ENCODE results near the gene AQP1. TPM values are rescaled to one million over a fixed set of nuclear protein-coding genes. Genes with fewer than 3 reads are reported as not detected.

The AQP1 gene
- total and polyA plus RNA-seq, 2 experiments from 2014 or later, result 0.33 to 0.54 TPM

DNA sequence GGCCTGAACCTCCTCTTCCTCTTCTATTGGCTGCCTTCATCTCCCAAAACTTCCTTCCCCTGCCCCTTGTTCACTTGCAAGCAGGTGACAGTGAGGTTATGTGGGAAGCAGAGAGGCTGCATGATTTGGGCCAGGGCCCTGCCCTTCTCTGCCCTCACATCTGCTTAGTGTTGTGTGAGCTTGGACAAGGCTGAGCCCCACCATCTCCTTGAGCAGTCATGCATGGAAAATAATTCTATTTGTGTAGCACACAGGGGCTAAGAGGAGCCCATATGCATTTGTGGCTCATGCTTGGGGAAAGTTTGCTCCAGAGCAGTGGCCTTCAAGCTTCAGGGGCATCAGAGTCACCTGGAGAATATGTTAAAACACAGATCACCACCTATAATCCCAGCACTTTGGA, 26.8 kb upstream of the AQP1 start:
- Histone ChIP-seq H3K9me3 (ENCODE audit: low read depth) (no peaks in the 10 kb centered on the region), H4K20me1 (ENCODE audit: insufficient read depth) (no peaks in the 10 kb centered on the region), H3K9me2 (ENCODE audit: insufficient read depth) (no peaks in the 10 kb centered on the region), H3K4me1 (ENCODE audit: insufficient read depth) (peaks cover 14% of the 10 kb centered on the region), H3F3A (ENCODE audit: insufficient read depth) (peaks cover 13% of the 10 kb centered on the region), H3K9ac (no peak overlapping the region), H3K27ac (no peak overlapping the region), H3K4me3 (no peak overlapping the region), H3K27me3 (replicated peaks; ENCODE audit: insufficient read depth) (no peaks in the 10 kb centered on the region), H3K79me2 (ENCODE audit: insufficient read depth) (no peaks in the 10 kb centered on the region), H3K36me3 (ENCODE audit: low read depth) (no peaks in the 10 kb centered on the region), H3K4me2 (ENCODE audit: unreplicated experiment) (no peak overlapping the region), H2AFZ (no peak overlapping the region)
- in situ Hi-C loops (cut with MboI), result no loop called here
- TF ChIP-seq EZH2 (IDR thresholded peaks at IDR 0.05; ENCODE audit: insufficient read depth, poor library complexity, severe bottlenecking) (no peak), EZH2phosphoT487 (IDR thresholded peaks at IDR 0.05; ENCODE audit: insufficient read depth, low read depth) (no peak)
- no peak for DNase-seq

GRCh38 chr7:30886608-30887011, 25.0 kb upstream of the AQP1 start:
- Histone ChIP-seq H3K9me2 (ENCODE audit: insufficient read depth) (no peaks in the 10 kb centered on the region), H3K4me3 (no peak overlapping the region), H2AFZ (no peak overlapping the region), H3K27ac (no peak overlapping the region), H3K9ac (no peak overlapping the region), H3K4me2 (ENCODE audit: unreplicated experiment) (no peak overlapping the region), H3F3A (ENCODE audit: insufficient read depth) (peaks cover 13% of the 10 kb centered on the region), H4K20me1 (ENCODE audit: insufficient read depth) (no peaks in the 10 kb centered on the region), H3K9me3 (ENCODE audit: low read depth) (no peaks in the 10 kb centered on the region), H3K36me3 (ENCODE audit: low read depth) (no peaks in the 10 kb centered on the region), H3K4me1 (ENCODE audit: insufficient read depth) (peaks cover 8% of the 10 kb centered on the region), H3K27me3 (replicated peaks; ENCODE audit: insufficient read depth) (no peaks in the 10 kb centered on the region; the same call in 1 of the 2 replicates), H3K79me2 (ENCODE audit: insufficient read depth) (no peaks in the 10 kb centered on the region)
- in situ Hi-C loops (cut with MboI), result no loop called here
- TF ChIP-seq EZH2 (IDR thresholded peaks at IDR 0.05; ENCODE audit: insufficient read depth, poor library complexity, severe bottlenecking), result no peak
- no peak for TF ChIP-seq EZH2phosphoT487 (IDR thresholded peaks at IDR 0.05; ENCODE audit: insufficient read depth, low read depth)
- DNase-seq, result peak; percentile 48
- WGBS, 2 experiments (ENCODE audit: low coverage in 1 of 2, low lambda C conversion rate in 2 of 2, missing lambda C conversion rate in 2 of 2), result 17% methylated on average over 7 of the region's 7 CpGs

- no peak for DNase-seq
- WGBS, 2 experiments (ENCODE audit: low coverage in 1 of 2, low lambda C conversion rate in 2 of 2, missing lambda C conversion rate in 2 of 2), result 68 to 70% methylated on average over 10 of the region's 10 CpGs
- in situ Hi-C loops (cut with MboI), result no loop called here
Observed at GRCh38 chr7:30887464-30887872, 24.2 kb upstream of the AQP1 start.

DNA sequence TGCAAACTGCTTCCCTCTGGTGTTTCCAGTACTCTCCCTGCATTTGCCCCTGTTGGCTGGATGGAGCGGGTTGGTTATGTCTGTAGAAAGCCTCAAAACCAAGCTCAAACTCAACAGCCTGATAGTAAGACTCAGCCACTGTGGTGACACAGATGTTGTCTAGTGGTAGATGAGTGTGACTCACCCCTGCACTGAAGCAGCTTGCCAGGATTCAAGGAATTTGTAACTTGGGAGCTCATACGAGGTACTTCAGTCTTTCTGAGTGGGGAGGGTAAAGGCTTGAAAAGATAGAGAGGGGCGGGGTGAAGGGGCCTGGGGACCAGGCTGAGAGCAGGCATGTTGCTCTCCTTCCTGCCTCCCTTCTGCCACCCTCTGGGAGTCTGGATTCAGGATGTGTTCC, 22.9 kb upstream of the AQP1 start:
- Histone ChIP-seq H3K27ac (no peak overlapping the region), H3K27me3 (replicated peaks; ENCODE audit: insufficient read depth) (no peaks in the 10 kb centered on the region; the same call in 1 of the 2 replicates), H3K4me1 (ENCODE audit: insufficient read depth) (peaks cover 8% of the 10 kb centered on the region), H4K20me1 (ENCODE audit: insufficient read depth) (no peaks in the 10 kb centered on the region), H3K79me2 (ENCODE audit: insufficient read depth) (no peaks in the 10 kb centered on the region), H3K4me2 (ENCODE audit: unreplicated experiment) (peak overlapping the region; percentile 7), H3K9ac (no peak overlapping the region), H2AFZ (no peak overlapping the region), H3K36me3 (ENCODE audit: low read depth) (no peaks in the 10 kb centered on the region), H3K4me3 (no peak overlapping the region), H3K9me3 (ENCODE audit: low read depth) (no peaks in the 10 kb centered on the region), H3F3A (ENCODE audit: insufficient read depth) (peaks cover 13% of the 10 kb centered on the region), H3K9me2 (ENCODE audit: insufficient read depth) (no peaks in the 10 kb centered on the region)
- peak; percentile 95 for DNase-seq
- TF ChIP-seq EZH2phosphoT487 (IDR thresholded peaks at IDR 0.05; ENCODE audit: insufficient read depth, low read depth) (no peak), EZH2 (IDR thresholded peaks at IDR 0.05; ENCODE audit: insufficient read depth, poor library complexity, severe bottlenecking) (no peak)
- WGBS, 2 experiments (ENCODE audit: low coverage in 1 of 2, low lambda C conversion rate in 2 of 2, missing lambda C conversion rate in 2 of 2), result 18 to 33% methylated on average over 2 to 3 of the region's 3 CpGs
- in situ Hi-C loops (cut with MboI), result no loop called here

More at GRCh38 chr7:30887464-30887872, 24.2 kb upstream of the AQP1 start:
- H2AFZ ChIP-seq, result no peak overlapping the region
- H4K20me1 ChIP-seq (ENCODE audit: insufficient read depth), result no peaks in the 10 kb centered on the region
- TF ChIP-seq EZH2phosphoT487 (IDR thresholded peaks at IDR 0.05; ENCODE audit: insufficient read depth, low read depth) (no peak), EZH2 (IDR thresholded peaks at IDR 0.05; ENCODE audit: insufficient read depth, poor library complexity, severe bottlenecking) (no peak)
- peaks cover 8% of the 10 kb centered on the region for H3K4me1 ChIP-seq (ENCODE audit: insufficient read depth)
- no peaks in the 10 kb centered on the region for H3K36me3 ChIP-seq (ENCODE audit: low read depth)
- H3K9me3 ChIP-seq (ENCODE audit: low read depth), result no peaks in the 10 kb centered on the region
- no peaks in the 10 kb centered on the region for H3K9me2 ChIP-seq (ENCODE audit: insufficient read depth)
- no peak overlapping the region for H3K4me3 ChIP-seq
- no peak overlapping the region for H3K27ac ChIP-seq
- no peaks in the 10 kb centered on the region; the same call in 1 of the 2 replicates for H3K27me3 ChIP-seq (replicated peaks; ENCODE audit: insufficient read depth)
- no peak overlapping the region for H3K4me2 ChIP-seq (ENCODE audit: unreplicated experiment)
- peaks cover 13% of the 10 kb centered on the region for H3F3A ChIP-seq (ENCODE audit: insufficient read depth)
- H3K79me2 ChIP-seq (ENCODE audit: insufficient read depth), result no peaks in the 10 kb centered on the region
- no peak overlapping the region for H3K9ac ChIP-seq

DNA sequence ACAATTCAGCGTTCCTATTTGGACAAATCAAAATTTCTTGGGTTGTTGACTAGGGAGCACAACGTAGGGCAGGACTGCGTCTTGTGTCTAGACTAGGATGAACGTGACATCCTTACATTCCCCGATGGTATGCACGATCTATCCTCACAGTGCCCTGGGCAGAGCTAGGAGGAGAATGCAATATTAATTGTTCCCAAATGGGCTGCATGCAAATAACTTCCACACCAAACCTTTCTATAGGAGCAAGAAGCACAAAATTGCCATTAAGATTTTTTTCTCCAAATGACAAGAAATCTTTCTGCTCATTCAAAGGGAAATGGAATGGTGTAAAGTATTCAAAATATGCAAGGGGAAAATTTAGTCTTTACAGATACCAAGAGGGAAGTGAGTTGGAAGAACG, 21.4 kb upstream of the AQP1 start:
- TF ChIP-seq EZH2phosphoT487 (IDR thresholded peaks at IDR 0.05; ENCODE audit: insufficient read depth, low read depth) (no peak), EZH2 (IDR thresholded peaks at IDR 0.05; ENCODE audit: insufficient read depth, poor library complexity, severe bottlenecking) (no peak)
- Histone ChIP-seq H3K27ac (no peak overlapping the region), H3K9ac (no peak overlapping the region), H3K4me2 (ENCODE audit: unreplicated experiment) (no peak overlapping the region), H3K9me2 (ENCODE audit: insufficient read depth) (no peaks in the 10 kb centered on the region), H3K79me2 (ENCODE audit: insufficient read depth) (no peaks in the 10 kb centered on the region), H3F3A (ENCODE audit: insufficient read depth) (peaks cover 13% of the 10 kb centered on the region), H3K36me3 (ENCODE audit: low read depth) (no peaks in the 10 kb centered on the region), H4K20me1 (ENCODE audit: insufficient read depth) (no peaks in the 10 kb centered on the region), H3K27me3 (replicated peaks; ENCODE audit: insufficient read depth) (no peaks in the 10 kb centered on the region; the same call in 1 of the 2 replicates), H2AFZ (no peak overlapping the region), H3K9me3 (ENCODE audit: low read depth) (no peaks in the 10 kb centered on the region), H3K4me1 (ENCODE audit: insufficient read depth) (peaks cover 8% of the 10 kb centered on the region), H3K4me3 (no peak overlapping the region)
- WGBS, 2 experiments (ENCODE audit: low coverage in 1 of 2, low lambda C conversion rate in 2 of 2, missing lambda C conversion rate in 2 of 2), result 83% methylated on average over 7 of the region's 7 CpGs
- DNase-seq, result no peak
- in situ Hi-C loops (cut with MboI), result no loop called here
